HG03469 (cell line): ENCODE measurements around the gene KCNJ14.

Experiments
- ATAC-seq: cut with Tn5 transposase; IDR thresholded peaks from one replicate; pipeline ENCODE4 v1.9.1; 2021; ENCODE audit warnings: mild to moderate bottlenecking, moderate library complexity, moderate number of reproducible peaks; ENCODE audit not compliant: unreplicated experiment

KCNJ14 gene

GRCh38 chr19:48455171-48455907 lies at the start of gene KCNJ14:
TSS of gene KCNJ14 (plus strand) at chr19:48455574. CDS start at chr19:48461725, 6,151 bp downstream.
- no peak for ATAC-seq

- ATAC-seq = no peak
Measured at GRCh38 chr19:48405850-48406249, 49.5 kb upstream of the KCNJ14 start.

DNA sequence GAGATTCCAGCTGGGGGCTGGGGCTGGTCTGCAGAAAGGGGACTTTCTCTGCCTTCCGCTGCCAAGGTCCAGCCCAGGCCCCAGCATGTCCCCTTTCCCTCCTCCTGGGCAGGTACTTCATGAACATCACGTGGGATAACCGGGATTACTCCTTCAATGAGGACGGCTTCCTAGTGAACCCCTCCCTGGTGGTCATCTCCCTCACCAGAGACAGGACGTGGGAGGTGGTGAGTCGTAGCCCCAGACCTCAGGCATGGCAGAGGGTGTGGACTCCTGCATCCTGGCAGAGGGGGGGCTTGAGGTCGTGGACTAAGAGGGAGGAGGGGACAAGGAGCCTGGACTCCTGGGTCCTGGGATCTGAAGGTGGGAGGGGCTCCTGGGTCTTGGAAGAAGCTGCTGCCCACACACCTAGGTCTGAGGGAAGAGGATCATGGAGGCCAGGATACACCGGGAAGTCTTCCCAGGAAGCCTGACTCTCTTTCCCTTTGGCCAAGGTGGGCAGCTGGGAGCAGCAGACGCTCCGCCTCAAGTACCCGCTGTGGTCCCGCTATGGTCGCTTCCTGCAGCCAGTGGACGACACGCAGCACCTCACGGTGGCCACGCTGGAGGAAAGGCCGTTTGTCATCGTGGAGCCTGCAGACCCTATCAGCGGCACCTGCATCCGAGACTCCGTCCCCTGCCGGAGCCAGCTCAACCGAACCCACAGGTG lies 41.3 kb upstream of the KCNJ14 start:
- ATAC-seq = no peak

DNA sequence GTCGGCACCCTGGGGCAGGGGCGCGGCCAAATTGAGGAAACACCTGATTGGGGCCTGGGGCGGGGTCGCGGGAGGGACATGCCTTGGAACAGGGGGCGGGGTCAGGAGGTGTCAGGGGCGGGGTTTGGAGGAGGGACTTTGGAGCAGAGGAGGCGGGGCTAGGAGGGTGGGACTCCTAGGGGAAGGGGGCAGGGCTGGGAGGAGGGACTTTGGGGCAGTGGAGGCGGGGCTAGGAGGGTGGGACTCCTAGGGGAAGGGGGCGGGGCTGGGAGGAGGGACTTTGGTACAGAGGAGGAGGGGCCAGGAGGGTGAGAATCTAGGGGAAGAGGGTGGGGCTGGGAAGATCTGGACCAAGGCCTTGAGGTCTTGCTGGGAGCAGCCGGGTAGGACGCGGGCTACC lies 40.0 kb upstream of the KCNJ14 start:
- ATAC-seq = no peak

DNA sequence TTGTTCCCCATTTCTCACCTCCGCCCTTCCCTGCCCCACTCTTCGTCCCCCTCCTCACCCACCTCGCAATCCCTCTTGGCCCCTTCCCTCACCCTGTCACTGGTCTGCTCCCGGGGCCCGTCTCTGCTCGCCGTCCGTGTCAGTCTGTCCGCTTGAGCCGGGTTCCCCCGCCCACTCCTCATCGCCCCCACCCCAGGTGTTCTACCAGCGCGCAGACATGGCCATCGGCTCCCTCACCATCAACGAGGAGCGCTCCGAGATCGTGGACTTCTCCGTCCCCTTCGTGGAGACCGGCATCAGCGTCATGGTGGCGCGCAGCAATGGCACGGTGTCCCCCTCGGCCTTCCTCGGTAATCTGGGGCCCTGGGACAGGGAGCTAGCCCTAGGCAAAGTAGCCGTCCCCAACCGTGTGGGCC lies 39.6 kb upstream of the KCNJ14 start:
- ATAC-seq = no peak

GRCh38 chr19:48417421-48417820 lies 38.0 kb upstream of the KCNJ14 start:
- ATAC-seq = no peak

DNA sequence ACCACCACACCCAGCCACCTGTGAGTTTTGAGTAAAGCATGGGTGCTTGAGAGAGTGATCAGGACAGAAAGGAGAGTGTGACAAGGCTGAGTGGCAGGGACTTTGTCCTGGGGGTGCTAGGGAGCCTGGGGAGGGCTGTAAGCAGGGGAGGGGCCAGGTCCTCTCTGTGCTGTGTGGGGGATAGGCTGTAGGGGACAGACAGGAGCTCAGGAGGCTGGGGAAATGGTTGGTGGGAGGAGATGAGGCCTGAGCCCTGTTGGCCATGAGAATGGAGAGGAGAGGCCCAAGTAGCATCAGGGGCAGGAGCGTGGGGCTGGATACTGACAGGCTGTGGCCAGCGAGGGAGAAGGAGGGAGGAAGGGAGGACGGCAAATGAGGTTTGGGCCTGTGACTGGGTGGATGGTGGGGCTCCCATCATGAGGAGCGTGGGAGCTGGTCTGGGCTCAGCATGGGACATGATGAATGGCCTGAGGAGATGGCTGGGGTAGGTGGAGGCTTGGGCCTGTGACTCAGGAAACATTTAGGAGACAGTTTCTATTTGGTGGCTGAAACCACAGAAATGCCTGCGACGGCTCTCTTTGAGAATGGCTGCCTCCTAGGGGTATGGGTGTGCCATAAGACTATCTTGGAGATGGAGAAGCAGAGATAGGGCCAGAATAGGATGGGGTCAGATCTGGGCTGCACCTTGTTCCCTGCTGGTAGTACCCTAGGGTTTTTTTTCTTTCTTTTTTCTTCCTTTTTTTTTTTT lies 36.9 kb upstream of the KCNJ14 start:
- no peak for ATAC-seq

GRCh38 chr19:48419158-48419920 lies 36.0 kb upstream of the KCNJ14 start:
- ATAC-seq = no peak

DNA sequence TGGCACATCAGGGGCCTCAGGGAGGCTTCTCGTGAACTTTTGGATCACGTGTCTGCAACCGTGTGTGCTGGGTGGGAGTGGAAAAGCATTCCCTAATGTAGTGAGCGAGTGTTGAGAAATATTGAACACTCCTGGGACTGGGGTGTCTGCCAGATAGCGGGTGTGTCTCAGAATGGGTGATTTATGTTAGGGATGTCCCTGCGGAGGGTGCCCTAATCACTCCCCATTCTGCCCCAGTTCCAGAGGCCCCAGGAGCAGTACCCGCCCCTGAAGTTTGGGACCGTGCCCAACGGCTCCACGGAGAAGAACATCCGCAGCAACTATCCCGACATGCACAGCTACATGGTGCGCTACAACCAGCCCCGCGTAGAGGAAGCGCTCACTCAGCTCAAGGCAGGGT lies 33.8 kb upstream of the KCNJ14 start:
- no peak for ATAC-seq

DNA sequence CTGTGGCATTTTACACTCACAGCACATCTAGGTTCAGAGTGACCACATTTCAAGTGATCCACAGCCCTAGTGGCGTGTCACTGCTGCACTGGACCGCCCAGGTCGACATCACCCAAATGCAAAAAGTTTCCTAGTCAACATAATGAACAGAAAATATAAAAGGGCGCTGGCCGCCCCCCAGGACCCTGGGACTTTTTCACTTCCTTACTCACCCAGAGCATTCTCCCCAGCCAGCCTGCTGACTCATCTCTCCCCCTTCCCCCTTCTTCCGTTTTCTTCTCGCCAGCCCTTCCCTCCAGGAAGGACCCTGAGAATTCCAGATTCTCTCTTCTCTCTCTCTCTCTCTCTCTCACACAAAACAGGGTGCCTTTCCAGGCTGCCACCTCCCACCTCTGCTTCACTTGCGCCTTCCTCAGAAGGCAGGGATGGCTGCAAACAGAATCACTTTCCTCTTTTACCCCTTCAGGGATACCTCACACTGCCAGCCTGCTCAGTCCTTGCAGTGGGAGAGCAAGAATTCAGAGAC lies 30.6 kb upstream of the KCNJ14 start:
- ATAC-seq = no peak

- no peak for ATAC-seq
Measured at GRCh38 chr19:48428670-48429069, 26.7 kb upstream of the KCNJ14 start.

- ATAC-seq = no peak
Measured at GRCh38 chr19:48433337-48433736, 22.0 kb upstream of the KCNJ14 start.

- no peak for ATAC-seq
Measured at GRCh38 chr19:48436586-48436985, 18.8 kb upstream of the KCNJ14 start.

- ATAC-seq = no peak
Measured at GRCh38 chr19:48441360-48442050, 13.9 kb upstream of the KCNJ14 start.

DNA sequence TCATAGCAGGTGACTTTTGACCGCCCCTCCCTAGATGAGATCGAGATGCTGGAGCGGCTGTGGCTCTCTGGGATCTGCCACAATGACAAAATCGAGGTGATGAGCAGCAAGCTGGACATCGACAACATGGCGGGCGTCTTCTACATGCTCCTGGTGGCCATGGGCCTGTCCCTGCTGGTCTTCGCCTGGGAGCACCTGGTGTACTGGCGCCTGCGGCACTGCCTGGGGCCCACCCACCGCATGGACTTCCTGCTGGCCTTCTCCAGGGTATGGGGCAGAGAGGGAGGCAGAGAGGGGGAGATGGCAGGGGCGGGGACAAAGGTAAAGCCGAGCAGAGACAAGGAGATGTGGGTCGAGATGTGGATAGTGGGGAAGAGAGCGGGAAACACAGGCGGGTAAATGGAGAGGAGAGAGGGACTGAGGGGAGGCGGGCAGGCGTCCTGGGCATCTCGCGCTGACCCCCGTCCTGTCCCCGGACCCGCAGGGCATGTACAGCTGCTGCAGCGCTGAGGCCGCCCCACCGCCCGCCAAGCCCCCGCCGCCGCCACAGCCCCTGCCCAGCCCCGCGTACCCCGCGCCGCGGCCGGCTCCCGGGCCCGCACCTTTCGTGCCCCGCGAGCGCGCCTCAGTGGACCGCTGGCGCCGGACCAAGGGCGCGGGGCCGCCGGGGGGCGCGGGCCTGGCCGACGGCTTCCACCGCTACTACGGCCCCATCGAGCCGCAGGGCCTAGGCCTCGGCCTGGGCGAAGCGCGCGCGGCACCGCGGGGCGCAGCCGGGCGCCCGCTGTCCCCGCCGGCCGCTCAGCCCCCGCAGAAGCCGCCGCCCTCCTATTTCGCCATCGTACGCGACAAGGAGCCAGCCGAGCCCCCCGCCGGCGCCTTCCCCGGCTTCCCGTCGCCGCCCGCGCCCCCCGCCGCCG lies 13.0 kb upstream of the KCNJ14 start:
- ATAC-seq = no peak

- ATAC-seq = no peak
Measured at GRCh38 chr19:48443256-48443655, 12.1 kb upstream of the KCNJ14 start.

DNA sequence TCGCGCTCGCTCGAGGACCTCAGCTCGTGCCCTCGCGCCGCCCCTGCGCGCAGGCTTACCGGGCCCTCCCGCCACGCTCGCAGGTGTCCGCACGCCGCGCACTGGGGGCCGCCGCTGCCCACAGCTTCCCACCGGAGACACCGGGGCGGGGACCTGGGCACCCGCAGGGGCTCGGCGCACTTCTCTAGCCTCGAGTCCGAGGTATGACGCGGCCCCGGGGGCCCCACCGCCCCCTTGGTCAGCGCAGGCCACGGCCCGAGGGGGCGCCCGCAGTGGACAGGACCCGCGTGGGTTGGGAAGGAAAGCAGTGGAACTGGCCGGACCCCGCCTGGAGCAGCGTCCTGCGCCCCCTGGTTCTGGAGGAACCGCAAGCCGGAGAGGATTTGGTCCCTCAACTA lies 11.6 kb upstream of the KCNJ14 start:
- ATAC-seq = no peak

DNA sequence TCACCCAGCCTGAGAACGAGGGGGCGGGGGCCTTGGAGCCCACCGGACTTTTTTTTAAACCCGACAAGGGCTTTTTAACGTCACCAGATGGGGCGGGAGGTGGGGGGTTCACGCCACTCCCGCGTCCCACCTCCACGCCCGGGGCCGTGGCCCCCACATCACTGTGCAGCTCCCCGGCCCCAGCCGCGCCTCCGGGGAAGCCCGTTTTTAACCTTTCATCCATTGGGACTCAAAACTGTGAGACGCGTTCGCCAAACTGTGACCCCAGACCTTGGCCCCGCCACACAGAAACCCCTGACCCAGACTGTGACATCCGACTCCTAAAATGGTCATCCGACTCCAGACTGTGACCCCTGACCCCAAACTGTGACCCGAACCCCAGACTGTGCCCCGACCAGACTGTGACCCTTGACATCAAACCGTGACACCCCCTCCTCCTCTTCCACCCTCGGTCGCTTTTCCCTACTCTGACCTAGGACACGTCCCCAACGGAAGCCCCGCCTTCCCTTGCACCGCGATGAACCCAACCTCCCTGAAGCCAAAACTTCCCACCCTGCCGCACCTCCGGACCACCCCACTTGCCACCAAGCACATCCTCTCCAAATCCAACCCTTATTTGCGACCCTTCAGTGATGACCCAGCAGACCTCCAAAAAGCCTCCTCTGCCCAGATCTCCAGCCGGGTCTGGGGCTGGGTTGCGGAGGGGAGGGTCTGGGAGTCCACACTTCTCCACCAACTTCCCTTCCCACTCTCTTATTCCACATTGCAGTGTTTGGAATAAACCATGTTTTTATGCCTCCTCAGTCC lies 11.0 kb upstream of the KCNJ14 start:
- no peak for ATAC-seq

DNA sequence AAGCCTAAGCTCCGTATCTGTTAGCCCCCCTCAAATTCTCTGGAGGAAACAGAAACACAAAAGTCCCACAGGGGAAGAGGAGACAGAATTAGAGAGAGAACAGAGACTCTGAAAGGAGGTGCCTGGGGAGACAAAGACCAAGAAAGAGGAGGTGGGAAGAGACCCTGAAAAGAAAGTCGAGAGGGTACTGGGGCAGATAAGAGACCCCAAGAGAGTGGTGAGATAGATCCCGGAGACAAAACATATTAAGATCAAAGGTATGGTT lies 10.5 kb upstream of the KCNJ14 start:
- no peak for ATAC-seq
